Mucosa of rectum (tissue), 2 donors: ENCODE measurements around the gene NLRP5.
"Not testable (repeated sequence)": the region's sequence is repeated elsewhere in the genome, so short reads cannot be mapped to it uniquely, and the experiment has no call there.

ENCODE experiments used
- H3K27ac ChIP-seq, 2 donors: one replicate each; pipeline ENCODE4 v1.7.0; 2013; ENCODE audit warnings: inconsistent platforms in 2 of 2, low read depth in 2 of 2, low read length in 2 of 2
- H3K27me3 ChIP-seq, 2 donors: one replicate each; pipeline ENCODE4 v1.7.0; 2013; ENCODE audit warnings: low read length in 2 of 2; ENCODE audit not compliant: control insufficient read depth in 2 of 2, insufficient read depth in 2 of 2
- H3K36me3 ChIP-seq, 2 donors: one replicate each; pipeline ENCODE4 v1.7.0; 2013; ENCODE audit warnings: low read length in 2 of 2; ENCODE audit not compliant: control insufficient read depth in 2 of 2, insufficient read depth in 2 of 2
- H3K4me1 ChIP-seq, 2 donors: one replicate each; pipeline ENCODE4 v1.7.0; 2013; ENCODE audit warnings: low read length in 2 of 2, mild to moderate bottlenecking in 1 of 2; ENCODE audit not compliant: control insufficient read depth in 2 of 2, insufficient read depth in 2 of 2
- H3K4me3 ChIP-seq, 2 donors: one replicate each; pipeline ENCODE4 v1.7.0; 2013; ENCODE audit warnings: low read length in 2 of 2
- H3K9ac ChIP-seq, 2 donors: one replicate each; pipeline ENCODE4 v1.7.0; 2013; ENCODE audit warnings: low read length in 2 of 2, low read depth in 1 of 2, mild to moderate bottlenecking in 1 of 2
- H3K9me3 ChIP-seq, 2 donors: one replicate each; pipeline ENCODE4 v1.7.0; 2013; ENCODE audit warnings: low read length in 2 of 2; ENCODE audit not compliant: control insufficient read depth in 2 of 2
- donor health status: healthy.
- donor health status: Normal muscosa, but diverticular disease.

NLRP5 gene

DNA sequence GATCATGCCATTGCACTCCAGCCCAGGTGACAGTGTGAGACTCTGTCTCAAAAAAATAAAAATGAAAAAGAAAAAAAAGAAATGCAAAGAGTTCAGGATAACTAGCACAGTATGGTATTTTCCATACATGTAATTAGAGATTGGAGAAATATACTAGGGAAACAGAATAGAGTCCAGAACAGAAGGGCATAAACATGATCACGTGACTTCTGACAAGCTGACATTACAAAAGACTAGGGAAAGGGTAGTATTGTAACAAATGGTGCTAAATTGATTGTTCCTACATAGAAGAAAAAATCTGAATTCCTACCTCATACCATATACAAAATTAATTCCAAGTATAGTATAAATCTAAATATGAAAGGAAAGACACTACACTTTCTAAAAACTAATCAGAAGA, 1.3 kb upstream of the NLRP5 start:
- Histone ChIP-seq H3K36me3 (no peaks in the 10 kb centered on the region), H3K27ac (no peak overlapping the region), H3K9me3 (no peaks in the 10 kb centered on the region), H3K4me1 (no peaks in the 10 kb centered on the region), H3K27me3 (no peaks in the 10 kb centered on the region), H3K4me3 (no peak overlapping the region), H3K9ac (no peak overlapping the region)

DNA sequence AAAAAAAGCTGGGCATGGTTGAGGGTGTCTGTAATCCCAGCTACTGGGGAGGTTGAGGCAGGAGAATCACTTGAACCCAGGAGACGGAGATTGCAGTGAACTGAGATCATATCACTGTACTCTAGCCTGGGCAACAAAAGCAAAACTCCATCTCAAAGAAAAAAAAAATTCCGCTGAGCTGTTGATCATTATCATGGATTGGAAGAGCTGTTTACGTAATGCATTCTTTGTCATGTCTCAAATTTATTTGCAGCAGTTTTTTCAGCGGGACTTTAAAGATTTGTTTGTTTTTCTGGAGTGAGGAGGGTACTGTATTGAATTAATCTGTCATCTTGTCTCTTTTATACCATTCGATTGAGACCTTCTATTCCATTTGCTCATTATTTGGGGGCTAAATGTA, 4.3 kb downstream of the NLRP5 start:
- H3K4me1 ChIP-seq: no peaks in the 10 kb centered on the region
- H3K27ac ChIP-seq: no peak overlapping the region
- H3K9me3 ChIP-seq: no peaks in the 10 kb centered on the region
- H3K27me3 ChIP-seq: no peaks in the 10 kb centered on the region
- H3K9ac ChIP-seq: no peak overlapping the region
- no peak overlapping the region for H3K4me3 ChIP-seq
- no peaks in the 10 kb centered on the region for H3K36me3 ChIP-seq

GRCh38 chr19:55993492-55993891, 6.9 kb downstream of the NLRP5 start:
- Histone ChIP-seq H3K9ac (no peak overlapping the region), H3K4me1 (no peaks in the 10 kb centered on the region)

DNA sequence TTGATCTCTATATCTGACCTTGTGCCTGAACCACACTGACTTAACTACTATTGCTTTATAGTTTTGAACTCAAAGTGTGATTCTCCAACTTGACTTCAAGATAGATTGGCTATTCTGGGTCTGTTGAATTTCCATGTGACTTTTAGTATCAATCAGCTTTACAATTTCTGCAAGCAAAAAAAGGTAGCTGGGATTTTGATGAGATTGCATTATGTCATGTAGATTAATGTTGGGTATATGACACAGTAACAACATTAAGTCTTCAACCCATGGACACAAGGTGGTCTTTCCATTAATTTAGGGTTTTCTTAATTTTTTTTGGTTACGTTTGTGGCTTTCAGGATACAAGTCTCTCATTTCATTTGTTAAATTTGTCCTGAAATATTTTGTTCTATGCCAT, 28.2 kb downstream of the NLRP5 start:
- Histone ChIP-seq H3K27me3 (no peaks in the 10 kb centered on the region), H3K4me1 (no peaks in the 10 kb centered on the region), H3K4me3 (no peak overlapping the region), H3K36me3 (no peaks in the 10 kb centered on the region), H3K9me3 (no peaks in the 10 kb centered on the region), H3K9ac (no peak overlapping the region), H3K27ac (no peak overlapping the region)

More at GRCh38 chr19:55993492-55993891, 6.9 kb downstream of the NLRP5 start:
- Histone ChIP-seq H3K36me3 (no peaks in the 10 kb centered on the region), H3K4me3 (no peak overlapping the region), H3K27ac (no peak overlapping the region), H3K27me3 (no peaks in the 10 kb centered on the region), H3K9me3 (no peaks in the 10 kb centered on the region)

DNA sequence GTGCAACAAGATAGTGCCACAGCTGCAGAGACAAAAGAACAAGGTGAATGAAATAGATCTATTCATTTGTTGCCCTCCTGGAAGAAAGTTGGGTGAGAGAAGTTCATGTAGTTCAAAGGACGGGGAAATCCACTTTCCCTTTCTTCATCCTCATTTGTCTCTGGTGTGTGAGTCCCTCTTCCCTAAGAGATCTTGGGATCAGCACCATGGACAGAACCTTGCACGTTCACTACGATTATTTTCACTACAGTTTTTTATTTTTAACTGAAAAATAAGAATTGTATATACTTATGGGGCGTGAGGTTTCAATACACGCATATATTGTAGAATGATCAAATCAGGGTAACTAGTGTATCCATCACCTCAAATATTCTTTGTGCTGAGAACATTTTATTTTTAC, 29.2 kb downstream of the NLRP5 start:
- Histone ChIP-seq H3K9ac (no peak overlapping the region), H3K4me3 (no peak overlapping the region), H3K27ac (no peak overlapping the region), H3K36me3 (no peaks in the 10 kb centered on the region), H3K27me3 (no peaks in the 10 kb centered on the region), H3K9me3 (no peaks in the 10 kb centered on the region), H3K4me1 (no peaks in the 10 kb centered on the region)

DNA sequence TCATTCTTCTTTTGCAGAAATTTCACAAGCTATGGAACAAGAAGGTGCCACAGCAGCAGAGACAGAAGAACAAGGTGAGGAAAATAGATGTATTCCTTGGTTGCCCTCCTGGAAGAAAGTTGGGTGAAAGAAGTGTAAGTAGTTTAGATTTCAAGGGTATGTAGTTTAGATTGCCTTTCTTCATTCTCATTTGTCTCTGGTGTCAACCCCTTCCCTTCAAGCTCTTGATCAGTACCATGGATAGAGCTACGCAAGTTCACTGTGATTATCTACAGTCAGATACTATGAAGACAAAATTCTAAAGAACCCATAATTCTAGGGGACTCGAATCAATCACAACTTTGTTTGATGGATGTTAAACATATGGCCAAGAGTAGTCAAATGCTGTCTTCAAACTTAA, 32.8 kb downstream of the NLRP5 start:
- H3K9me3 ChIP-seq, H3K27me3 ChIP-seq, H3K9ac ChIP-seq, H3K27ac ChIP-seq, H3K36me3 ChIP-seq, H3K4me1 ChIP-seq, H3K4me3 ChIP-seq: not testable (repeated sequence)

DNA sequence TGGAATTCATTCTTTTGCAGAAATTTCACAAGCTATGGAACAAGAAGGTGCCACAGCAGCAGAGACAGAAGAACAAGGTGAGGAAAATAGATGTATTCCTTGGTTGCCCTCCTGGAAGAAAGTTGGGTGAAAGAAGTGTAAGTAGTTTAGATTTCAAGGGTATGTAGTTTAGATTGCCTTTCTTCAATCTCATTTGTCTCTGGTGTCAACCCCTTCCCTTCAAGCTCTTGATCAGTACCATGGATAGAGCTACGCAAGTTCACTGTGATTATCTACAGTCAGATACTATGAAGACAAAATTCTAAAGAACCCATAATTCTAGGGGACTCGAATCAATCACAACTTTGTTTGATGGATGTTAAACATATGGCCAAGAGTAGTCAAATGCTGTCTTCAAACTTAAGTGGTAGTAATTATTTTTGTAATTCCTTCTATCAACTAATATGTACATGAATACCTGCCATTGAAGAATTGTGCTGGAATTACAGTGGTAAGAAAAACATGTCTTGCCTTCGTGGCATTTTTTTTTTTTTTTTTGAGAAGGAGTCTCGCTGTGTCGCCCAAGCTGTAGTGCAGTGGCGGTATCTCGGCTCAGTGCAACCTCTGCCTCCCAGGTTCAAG, 33.9 kb downstream of the NLRP5 start:
- not testable (repeated sequence) for H3K27me3 ChIP-seq, H3K36me3 ChIP-seq, H3K9me3 ChIP-seq, H3K4me3 ChIP-seq, H3K4me1 ChIP-seq, H3K9ac ChIP-seq, H3K27ac ChIP-seq

DNA sequence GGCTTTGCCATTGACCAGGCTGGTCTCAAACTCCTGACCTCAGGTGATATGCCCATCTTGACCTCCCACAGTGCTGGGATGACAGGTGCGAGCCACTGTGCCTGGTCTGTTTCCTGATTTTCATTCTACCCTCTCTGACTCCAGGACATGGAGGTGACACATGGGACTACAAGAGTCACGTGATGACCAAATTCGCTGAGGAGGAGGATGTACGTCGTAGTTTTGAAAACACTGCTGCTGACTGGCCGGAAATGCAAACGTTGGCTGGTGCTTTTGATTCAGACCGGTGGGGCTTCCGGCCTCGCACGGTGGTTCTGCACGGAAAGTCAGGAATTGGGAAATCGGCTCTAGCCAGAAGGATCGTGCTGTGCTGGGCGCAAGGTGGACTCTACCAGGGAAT, 40.2 kb downstream of the NLRP5 start:
- Histone ChIP-seq H3K27me3 (no peaks in the 10 kb centered on the region), H3K9me3 (no peaks in the 10 kb centered on the region), H3K36me3 (no peaks in the 10 kb centered on the region), H3K9ac (no peak overlapping the region), H3K4me1 (no peaks in the 10 kb centered on the region), H3K4me3 (no peak overlapping the region), H3K27ac (no peak overlapping the region)

GRCh38 chr19:56053596-56053995, 67.0 kb downstream of the NLRP5 start:
- H3K9ac ChIP-seq: no peak overlapping the region
- H3K9me3 ChIP-seq: no peaks in the 10 kb centered on the region
- no peak overlapping the region for H3K27ac ChIP-seq
- no peaks in the 10 kb centered on the region for H3K4me1 ChIP-seq
- no peaks in the 10 kb centered on the region for H3K27me3 ChIP-seq
- no peak overlapping the region for H3K4me3 ChIP-seq
- no peaks in the 10 kb centered on the region for H3K36me3 ChIP-seq

- Histone ChIP-seq H3K9ac (no peak overlapping the region), H3K36me3 (no peaks in the 10 kb centered on the region), H3K4me3 (peak overlapping the region; percentile 26 to 41), H3K9me3 (no peaks in the 10 kb centered on the region), H3K4me1 (peaks cover 2 to 4% of the 10 kb centered on the region in 2 donors), H3K27ac (no peak overlapping the region), H3K27me3 (peaks cover 2 to 6% of the 10 kb centered on the region in 2 donors)
Observed at GRCh38 chr19:56066152-56067023, 79.8 kb downstream of the NLRP5 start.
